H1 (cell line): ENCODE data around the gene ACAA1. TPM values are rescaled to one million over a fixed set of nuclear protein-coding genes. Genes with fewer than 3 reads are reported as not detected.

ENCODE experiments used
- SRF ChIP-seq: IDR thresholded peaks from 2 replicates; pipeline ENCODE4 v1.6.1; 2011; ENCODE audit warnings: mild to moderate bottlenecking, low read depth, low read length, moderate library complexity
- polyA plus RNA-seq, 7 experiments: library from polyadenylated mRNA; depleted of rRNA in 3 of 7; stranded (reverse) in 5 of 7; unstranded in 2 of 7; fragments of >200 nt in 5 of 7; fragments of 200-250 nt in 2 of 7; gene quantifications; 1 replicate in 5 of 7; 2 replicates in 1 of 7; 4 replicates in 1 of 7; pipeline versions ENCODE4 v1.2.1 to v1.2.3, GENCODE V29; 2011 to 2013; ENCODE audit warnings: missing spikeins in 2 of 7, mixed read lengths in 2 of 7
- total RNA-seq: library from RNA; stranded (reverse); fragmentation: NEBNext Ultra II Directional; extraction: Animal tissue kit (Norgen Biotek cat#: 25700); gene quantifications from 2 replicates; pipeline ENCODE4 v1.2.1, GENCODE V29; 2021

The ACAA1 gene
- total and polyA plus RNA-seq, 2 of the 8 experiments (the other 6 are each of a cell fraction or from before 2014, with no cell fraction given) = 23.1 to 34.8 TPM

- no peak for TF ChIP-seq SRF
These were observed 41.1 kb downstream of the ACAA1 start (continued) for GRCh38 chr3:38095669-38096483.
